ENCODE data around the gene SLC28A2.

GRCh38 chr15:45288947-45289346 lies 36.9 kb downstream of the SLC28A2 start:
- TF ChIP-seq CTCF (IDR thresholded peaks at IDR 0.05): no peak
- no peak for TF ChIP-seq POLR2A (IDR thresholded peaks at IDR 0.05)
